Endodermal cell (in vitro differentiated cells): ENCODE data around the gene DENND2A. TPM values are rescaled to one million over a fixed set of nuclear protein-coding genes. Genes with fewer than 3 reads are reported as not detected.
A peak's percentile ranks its signal among the peaks of the same experiment; 100 is the strongest.

Source experiments
- DNase-seq: peaks from one replicate; pipeline ENCODE4 v3.0.0-alpha.2; 2017
- H3K27ac ChIP-seq: 2 replicates; pipeline ENCODE4 v1.5.1; 2013; ENCODE audit warnings: mild to moderate bottlenecking, low read depth, low read length, moderate library complexity
- H3K27me3 ChIP-seq: 2 replicates; pipeline ENCODE4 v1.6.1; 2013; ENCODE audit warnings: mild to moderate bottlenecking, low read length, moderate library complexity; ENCODE audit not compliant: insufficient read depth, control insufficient read depth, poor library complexity, severe bottlenecking
- H3K36me3 ChIP-seq: 2 replicates; pipeline ENCODE4 v1.7.0; 2013; ENCODE audit warnings: mild to moderate bottlenecking, low read length, moderate library complexity; ENCODE audit not compliant: control insufficient read depth, insufficient read depth
- H3K4me1 ChIP-seq: one replicate; pipeline ENCODE4 v1.7.0; 2013; ENCODE audit warnings: low read length; ENCODE audit not compliant: control insufficient read depth, insufficient read depth
- H3K4me3 ChIP-seq: 2 replicates; pipeline ENCODE4 v1.5.1; 2013; ENCODE audit warnings: mild to moderate bottlenecking, low read length, moderate library complexity
- H3K9ac ChIP-seq: 2 replicates; pipeline ENCODE4 v1.6.1; 2013; ENCODE audit warnings: mild to moderate bottlenecking, low read length, moderate library complexity; ENCODE audit not compliant: poor library complexity, severe bottlenecking; ENCODE audit errors: extremely low read depth
- H3K9me3 ChIP-seq: 2 replicates; pipeline ENCODE4 v1.6.1; 2013; ENCODE audit warnings: mild to moderate bottlenecking, low read length, moderate library complexity; ENCODE audit not compliant: control insufficient read depth
- H3K27ac Mint-ChIP-seq: 2 replicates; pipeline ENCODE4 v1.8.0; 2020; ENCODE audit warnings: mixed read lengths
- H3K27me3 Mint-ChIP-seq: 2 replicates; pipeline ENCODE4 v1.8.0; 2021; ENCODE audit warnings: mild to moderate bottlenecking, mixed read lengths; ENCODE audit not compliant: insufficient read depth
- H3K36me3 Mint-ChIP-seq: 2 replicates; pipeline ENCODE4 v1.8.0; 2020; ENCODE audit warnings: low read depth, mixed read lengths
- H3K4me1 Mint-ChIP-seq: 2 replicates; pipeline ENCODE4 v1.8.0; 2020; ENCODE audit warnings: mixed read lengths
- H3K4me3 Mint-ChIP-seq: 2 replicates; pipeline ENCODE4 v1.8.0; 2020; ENCODE audit warnings: mild to moderate bottlenecking, moderate library complexity, mixed read lengths
- H3K9me3 Mint-ChIP-seq: 2 replicates; pipeline ENCODE4 v1.8.0; 2020; ENCODE audit warnings: mild to moderate bottlenecking, mixed read lengths
- CTCF ChIP-seq: fragments of 200-600 bp; sonication (generic); conservative IDR thresholded peaks from 2 replicates; pipeline ENCODE4 v1.5.0; 2021; ENCODE audit warnings: antibody characterized with exemption, mild to moderate bottlenecking
- WGBS, 2 experiments: methylation state at CpG; one replicate each; pipeline versions ENCODE4 v1.1.5 to v1.1.7; 2013; ENCODE audit warnings: missing lambda C conversion rate in 2 of 2, mixed read lengths in 1 of 2; ENCODE audit not compliant: insufficient coverage in 1 of 2, insufficient read length in 1 of 2; 5-methylcytosine and 5-hydroxymethylcytosine counted together
- total RNA-seq, 2 donors: library from RNA; stranded (reverse); fragmentation: NEBNext Ultra II Directional in 1 of 2; extraction: Animal tissue kit (Norgen Biotek cat#: 25700) in 1 of 2; gene quantifications; 2 replicates in 1 of 2; 3 replicates in 1 of 2; pipeline ENCODE4 v1.2.1, GENCODE V29; 2021

Gene DENND2A
- total RNA-seq, 2 donors from 2014 or later, result 28.5 to 40.6 TPM

- peak overlapping the region; percentile 27 for H3K27ac ChIP-seq
Observed at GRCh38 chr7:140684066-140684950, 43.7 kb upstream of the DENND2A start.

GRCh38 chr7:140683657-140684056 lies 43.0 kb upstream of the DENND2A start:
- Mint-ChIP-seq H3K36me3 (peaks cover 25% of the 10 kb centered on the region), H3K9me3 (no peaks in the 10 kb centered on the region), H3K4me1 (peaks cover 11% of the 10 kb centered on the region), H3K27me3 (no peaks in the 10 kb centered on the region), H3K27ac (peak overlapping the region; percentile 45), H3K4me3 (no peak overlapping the region)
- no peak for DNase-seq
- no peak for TF ChIP-seq CTCF
- 80 to 97% methylated on average over 1 to 3 of the region's 3 CpGs for WGBS, 2 experiments
- H3K9ac ChIP-seq, result no peak overlapping the region
- peaks cover 20% of the 10 kb centered on the region for H3K36me3 ChIP-seq
- H3K27me3 ChIP-seq, result no peaks in the 10 kb centered on the region
- peaks cover 6% of the 10 kb centered on the region for H3K4me1 ChIP-seq
- no peaks in the 10 kb centered on the region for H3K9me3 ChIP-seq
- no peak overlapping the region for H3K4me3 ChIP-seq
- peak overlapping the region; percentile 27 for H3K27ac ChIP-seq

More at GRCh38 chr7:140684066-140684950, 43.7 kb upstream of the DENND2A start:
- Mint-ChIP-seq H3K27ac (peak overlapping the region; percentile 75), H3K36me3 (peaks cover 21% of the 10 kb centered on the region), H3K4me1 (peaks cover 11% of the 10 kb centered on the region), H3K4me3 (no peak overlapping the region), H3K9me3 (no peaks in the 10 kb centered on the region), H3K27me3 (no peaks in the 10 kb centered on the region)
- H3K9ac ChIP-seq, result no peak overlapping the region
- peaks cover 17% of the 10 kb centered on the region for H3K36me3 ChIP-seq
- no peak overlapping the region for H3K4me3 ChIP-seq
- H3K9me3 ChIP-seq, result no peaks in the 10 kb centered on the region
- TF ChIP-seq CTCF, result no peak
- DNase-seq, result no peak
- 93 to 95% methylated on average over 11 to 20 of the region's 20 CpGs for WGBS, 2 experiments
- H3K4me1 ChIP-seq, result peaks cover 6% of the 10 kb centered on the region
- H3K27me3 ChIP-seq, result no peaks in the 10 kb centered on the region

GRCh38 chr7:140681766-140682165 lies 41.2 kb upstream of the DENND2A start:
- DNase-seq, result no peak
- no peaks in the 10 kb centered on the region for H3K27me3 Mint-ChIP-seq
- peaks cover 25% of the 10 kb centered on the region for H3K36me3 Mint-ChIP-seq
- H3K27ac Mint-ChIP-seq, result no peak overlapping the region
- no peaks in the 10 kb centered on the region for H3K9me3 Mint-ChIP-seq
- Histone ChIP-seq H3K27me3 (no peaks in the 10 kb centered on the region), H3K4me3 (no peak overlapping the region), H3K9me3 (no peaks in the 10 kb centered on the region), H3K27ac (no peak overlapping the region), H3K9ac (no peak overlapping the region), H3K36me3 (peaks cover 17% of the 10 kb centered on the region), H3K4me1 (peaks cover 6% of the 10 kb centered on the region)
- no peak overlapping the region for H3K4me3 Mint-ChIP-seq
- TF ChIP-seq CTCF, result no peak
- H3K4me1 Mint-ChIP-seq, result peaks cover 11% of the 10 kb centered on the region
- WGBS, 2 experiments, result 83 to 94% methylated on average over 3 of the region's 3 CpGs
